Peyer's patch (tissue), 4 donors: ENCODE measurements around the gene MICOS13.

Experiments
- POLR2A ChIP-seq, 2 donors: fragments of 450-650 bp; IDR thresholded peaks; one replicate each; pipeline ENCODE4 v1.5.1; 2017; ENCODE audit warnings: antibody characterized with exemption in 2 of 2, mild to moderate bottlenecking in 2 of 2, moderate library complexity in 2 of 2
- TF ChIP-seq, protein P1 (sequence below), 6 experiments: fragments of 450-650 bp in 4 of 6; fragments of 200-600 bp in 2 of 6; sonication (generic) in 1 of 6; IDR thresholded peaks; one replicate each; pipeline ENCODE4 v1.5.1; 2017 to 2019; ENCODE audit warnings: antibody characterized with exemption in 6 of 6, mild to moderate bottlenecking in 3 of 6, moderate library complexity in 1 of 6

DNA sequence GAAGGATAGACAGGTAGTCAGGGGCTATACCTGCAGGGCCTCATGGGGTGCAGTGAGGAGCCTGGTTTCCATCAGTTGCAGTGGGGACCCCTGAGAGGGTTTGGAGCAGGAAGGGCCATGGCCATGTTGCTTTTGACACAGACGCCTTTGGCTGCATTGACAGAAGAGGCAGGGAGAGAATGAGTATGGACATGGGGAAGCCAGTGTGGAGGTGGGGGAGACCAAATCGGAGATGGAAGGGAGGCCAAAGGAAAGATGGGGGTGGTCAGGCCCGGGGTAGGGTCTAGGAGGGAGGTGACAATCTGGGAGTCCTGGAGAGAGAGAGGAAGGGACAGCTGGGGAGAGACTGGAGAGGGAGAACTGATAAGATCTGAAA lies 1.8 kb upstream of the MICOS13 start:
- TF ChIP-seq POLR2A (IDR thresholded peaks at IDR 0.05): no peak
- TF ChIP-seq, protein P1, sequence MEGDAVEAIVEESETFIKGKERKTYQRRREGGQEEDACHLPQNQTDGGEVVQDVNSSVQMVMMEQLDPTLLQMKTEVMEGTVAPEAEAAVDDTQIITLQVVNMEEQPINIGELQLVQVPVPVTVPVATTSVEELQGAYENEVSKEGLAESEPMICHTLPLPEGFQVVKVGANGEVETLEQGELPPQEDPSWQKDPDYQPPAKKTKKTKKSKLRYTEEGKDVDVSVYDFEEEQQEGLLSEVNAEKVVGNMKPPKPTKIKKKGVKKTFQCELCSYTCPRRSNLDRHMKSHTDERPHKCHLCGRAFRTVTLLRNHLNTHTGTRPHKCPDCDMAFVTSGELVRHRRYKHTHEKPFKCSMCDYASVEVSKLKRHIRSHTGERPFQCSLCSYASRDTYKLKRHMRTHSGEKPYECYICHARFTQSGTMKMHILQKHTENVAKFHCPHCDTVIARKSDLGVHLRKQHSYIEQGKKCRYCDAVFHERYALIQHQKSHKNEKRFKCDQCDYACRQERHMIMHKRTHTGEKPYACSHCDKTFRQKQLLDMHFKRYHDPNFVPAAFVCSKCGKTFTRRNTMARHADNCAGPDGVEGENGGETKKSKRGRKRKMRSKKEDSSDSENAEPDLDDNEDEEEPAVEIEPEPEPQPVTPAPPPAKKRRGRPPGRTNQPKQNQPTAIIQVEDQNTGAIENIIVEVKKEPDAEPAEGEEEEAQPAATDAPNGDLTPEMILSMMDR (IDR thresholded peaks at IDR 0.05): no peak
